Lower leg skin (tissue), 3 donors: ENCODE measurements around the gene CST8.

Experiments used
- POLR2A ChIP-seq, 2 donors: fragments of 450-650 bp; IDR thresholded peaks; one replicate each; pipeline ENCODE4 v1.6.1; 2016 to 2017; ENCODE audit warnings: antibody characterized with exemption in 2 of 2, mild to moderate bottlenecking in 1 of 2, moderate library complexity in 1 of 2
- TF ChIP-seq, protein P1 (sequence below), 3 donors: fragments of 450-650 bp; IDR thresholded peaks; one replicate each; pipeline ENCODE4 v1.5.1; 2016; ENCODE audit warnings: antibody characterized with exemption in 3 of 3, mild to moderate bottlenecking in 3 of 3, moderate library complexity in 2 of 3

DNA sequence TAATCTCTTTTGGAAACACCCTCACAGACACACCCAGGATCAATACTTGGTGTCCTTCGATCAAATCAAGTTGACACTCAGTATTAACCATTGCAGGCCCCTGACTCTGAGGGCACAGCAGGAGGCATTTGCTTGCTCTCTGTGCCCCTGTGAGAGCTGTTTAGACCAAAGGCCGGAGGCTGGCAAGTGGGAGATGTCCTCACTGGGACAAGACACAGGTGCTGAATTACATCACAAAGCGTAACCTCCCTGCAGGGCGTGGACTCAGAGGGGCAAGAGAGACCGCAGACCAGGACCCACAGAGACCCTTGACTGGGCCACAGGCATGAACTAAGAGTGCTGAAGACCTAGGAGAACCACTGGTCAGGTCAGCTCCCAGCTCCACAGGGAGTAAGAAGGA is at the start of gene CST8:
- TF ChIP-seq POLR2A (IDR thresholded peaks at IDR 0.05), result no peak
- TF ChIP-seq, protein P1, sequence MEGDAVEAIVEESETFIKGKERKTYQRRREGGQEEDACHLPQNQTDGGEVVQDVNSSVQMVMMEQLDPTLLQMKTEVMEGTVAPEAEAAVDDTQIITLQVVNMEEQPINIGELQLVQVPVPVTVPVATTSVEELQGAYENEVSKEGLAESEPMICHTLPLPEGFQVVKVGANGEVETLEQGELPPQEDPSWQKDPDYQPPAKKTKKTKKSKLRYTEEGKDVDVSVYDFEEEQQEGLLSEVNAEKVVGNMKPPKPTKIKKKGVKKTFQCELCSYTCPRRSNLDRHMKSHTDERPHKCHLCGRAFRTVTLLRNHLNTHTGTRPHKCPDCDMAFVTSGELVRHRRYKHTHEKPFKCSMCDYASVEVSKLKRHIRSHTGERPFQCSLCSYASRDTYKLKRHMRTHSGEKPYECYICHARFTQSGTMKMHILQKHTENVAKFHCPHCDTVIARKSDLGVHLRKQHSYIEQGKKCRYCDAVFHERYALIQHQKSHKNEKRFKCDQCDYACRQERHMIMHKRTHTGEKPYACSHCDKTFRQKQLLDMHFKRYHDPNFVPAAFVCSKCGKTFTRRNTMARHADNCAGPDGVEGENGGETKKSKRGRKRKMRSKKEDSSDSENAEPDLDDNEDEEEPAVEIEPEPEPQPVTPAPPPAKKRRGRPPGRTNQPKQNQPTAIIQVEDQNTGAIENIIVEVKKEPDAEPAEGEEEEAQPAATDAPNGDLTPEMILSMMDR (IDR thresholded peaks at IDR 0.05), result no peak
